ENCODE measurements around the gene PCLO.

PCLO gene

DNA sequence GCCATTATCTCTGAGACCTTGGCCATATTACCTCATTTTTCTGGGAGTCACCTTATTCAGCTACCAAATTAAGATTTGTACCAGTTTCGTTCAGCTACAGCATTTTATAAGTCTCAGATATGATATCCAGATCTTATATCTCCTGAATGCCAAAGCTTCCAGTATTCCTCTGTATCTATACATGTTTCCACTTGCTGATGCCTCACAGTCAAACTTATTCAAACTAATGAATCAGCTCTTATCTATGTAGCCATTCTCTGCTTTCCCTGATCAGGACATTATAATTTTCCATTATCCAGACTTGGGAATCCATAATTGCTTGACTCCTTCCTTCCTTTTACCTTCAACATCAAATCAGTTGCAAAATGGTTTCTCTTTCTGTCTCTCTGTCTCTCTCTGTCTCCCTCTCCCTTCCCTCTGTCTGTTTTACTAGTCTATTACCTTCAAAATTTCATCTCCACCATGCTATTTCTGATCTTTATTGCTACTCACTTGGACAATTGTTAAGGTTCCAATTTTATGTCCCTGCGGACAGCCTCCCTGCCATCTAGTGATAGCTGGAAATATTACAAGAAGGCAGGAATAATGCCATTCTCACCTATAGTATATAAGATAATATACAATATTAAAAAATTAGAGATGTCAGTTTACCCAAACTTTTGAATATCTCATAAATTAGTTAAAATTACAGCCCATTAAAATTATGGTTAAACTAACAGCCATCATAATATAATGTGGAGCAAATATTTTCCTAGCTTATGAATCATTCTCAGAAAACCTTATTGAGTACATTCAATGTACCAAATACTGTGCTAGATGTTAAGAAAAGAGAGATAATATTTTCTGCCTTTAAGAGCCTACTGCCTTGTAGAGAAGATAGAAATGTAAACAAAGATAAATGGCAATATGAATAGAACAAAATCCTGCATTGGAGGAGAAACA, 89.8 kb downstream of the PCLO start:
- Histone ChIP-seq H3K4me3 (ENCODE audit: low read length) (no peak overlapping the region), H3K9ac (ENCODE audit: low read length) (no peak overlapping the region), H3K36me3 (ENCODE audit: control insufficient read depth, insufficient read depth, low read length) (no peaks in the 10 kb centered on the region), H3K27me3 (ENCODE audit: control insufficient read depth, insufficient read depth, low read length) (no peaks in the 10 kb centered on the region), H3K27ac (ENCODE audit: low read depth, low read length) (no peak overlapping the region), H3K4me1 (ENCODE audit: control insufficient read depth, insufficient read depth, low read length) (no peaks in the 10 kb centered on the region)

DNA sequence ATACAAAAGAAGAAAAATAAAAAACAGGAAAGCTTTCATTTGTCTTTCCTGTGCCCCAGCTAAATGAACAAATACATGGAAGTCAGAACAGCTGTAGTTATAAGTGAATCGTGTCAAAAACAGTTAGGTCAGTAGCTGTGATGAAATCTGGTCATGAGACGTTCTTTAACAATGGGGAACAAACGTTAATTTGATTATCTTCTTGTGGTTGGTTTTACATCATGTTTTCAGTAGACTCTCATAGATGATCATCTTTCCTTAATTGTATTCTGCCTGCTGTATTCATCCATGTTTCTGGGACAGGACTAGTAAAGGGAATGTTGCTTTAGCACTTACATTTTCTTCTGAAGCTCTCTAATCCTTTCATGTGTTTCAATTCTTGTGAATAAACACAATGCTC, 97.0 kb downstream of the PCLO start:
- Histone ChIP-seq H3K9ac (ENCODE audit: low read length) (no peak overlapping the region), H3K27ac (ENCODE audit: low read depth, low read length) (no peak overlapping the region), H3K27me3 (ENCODE audit: control insufficient read depth, insufficient read depth, low read length) (no peaks in the 10 kb centered on the region), H3K4me1 (ENCODE audit: control insufficient read depth, insufficient read depth, low read length) (no peaks in the 10 kb centered on the region), H3K36me3 (ENCODE audit: control insufficient read depth, insufficient read depth, low read length) (no peaks in the 10 kb centered on the region), H3K4me3 (ENCODE audit: low read length) (no peak overlapping the region)

DNA sequence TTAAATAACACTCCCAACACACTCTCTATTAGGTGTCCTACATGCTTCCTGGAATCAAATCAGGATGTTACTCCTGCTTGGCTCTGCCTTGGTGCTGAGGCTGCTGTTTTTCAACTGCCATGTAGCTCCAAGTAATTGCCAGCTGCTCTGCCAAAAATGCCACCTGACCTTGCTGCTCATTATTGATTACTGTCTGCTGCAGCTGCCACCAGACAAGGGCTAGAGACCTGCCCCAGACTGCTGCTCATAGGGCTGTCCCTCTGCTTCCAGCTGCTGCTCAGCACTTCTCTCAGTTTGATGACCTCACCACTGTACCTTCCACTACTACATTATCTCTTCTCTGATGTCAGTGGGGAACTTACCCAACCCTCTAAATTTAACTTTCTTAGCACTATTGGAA, 102.5 kb downstream of the PCLO start:
- H3K9ac ChIP-seq (ENCODE audit: low read length): no peak overlapping the region
- H3K27me3 ChIP-seq (ENCODE audit: control insufficient read depth, insufficient read depth, low read length): no peaks in the 10 kb centered on the region
- H3K4me1 ChIP-seq (ENCODE audit: control insufficient read depth, insufficient read depth, low read length): no peaks in the 10 kb centered on the region
- no peaks in the 10 kb centered on the region for H3K36me3 ChIP-seq (ENCODE audit: control insufficient read depth, insufficient read depth, low read length)
- no peak overlapping the region for H3K27ac ChIP-seq (ENCODE audit: low read depth, low read length)
- H3K4me3 ChIP-seq (ENCODE audit: low read length): no peak overlapping the region

DNA sequence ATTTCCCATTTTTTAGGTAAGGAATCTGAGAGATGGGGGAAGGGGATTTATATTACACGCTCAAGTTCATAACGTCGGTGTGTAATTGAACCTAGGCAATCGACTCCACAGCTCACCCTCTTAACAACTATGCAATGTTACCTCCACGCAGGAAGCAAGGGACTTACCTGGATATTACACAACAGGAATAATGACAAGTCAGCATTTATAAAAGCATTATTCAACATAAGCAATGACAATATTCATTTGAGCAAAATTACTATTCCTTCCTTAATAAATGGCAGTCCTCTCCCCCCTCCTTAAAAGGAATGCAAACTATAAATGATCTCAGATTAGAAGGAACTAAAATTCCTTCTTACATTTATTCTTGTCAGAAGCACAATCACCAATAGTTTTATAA, 104.0 kb downstream of the PCLO start:
- Histone ChIP-seq H3K4me3 (ENCODE audit: low read length) (no peak overlapping the region), H3K27ac (ENCODE audit: low read depth, low read length) (no peak overlapping the region), H3K4me1 (ENCODE audit: control insufficient read depth, insufficient read depth, low read length) (no peaks in the 10 kb centered on the region), H3K9ac (ENCODE audit: low read length) (no peak overlapping the region), H3K36me3 (ENCODE audit: control insufficient read depth, insufficient read depth, low read length) (no peaks in the 10 kb centered on the region), H3K27me3 (ENCODE audit: control insufficient read depth, insufficient read depth, low read length) (no peaks in the 10 kb centered on the region)

DNA sequence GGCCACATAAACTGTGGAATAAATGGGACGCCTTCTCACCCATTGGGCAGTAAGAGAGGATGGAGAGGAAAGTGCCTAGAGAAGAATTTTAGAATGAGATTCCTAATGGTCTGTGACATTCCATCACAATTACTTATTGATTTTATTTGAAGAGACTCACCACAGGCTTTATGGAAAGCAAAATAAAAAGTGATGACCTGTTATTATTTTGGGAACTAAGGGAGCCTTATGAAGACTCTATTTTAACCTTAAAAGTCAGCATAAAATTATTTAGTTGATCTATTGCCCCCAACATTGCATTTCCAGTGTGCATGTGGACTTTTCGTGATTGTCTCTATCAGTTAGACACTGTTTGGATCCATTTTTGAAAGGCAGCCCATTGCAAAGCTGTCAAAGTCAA, 107.5 kb downstream of the PCLO start:
- no peak overlapping the region for H3K27ac ChIP-seq (ENCODE audit: low read depth, low read length)
- H3K4me3 ChIP-seq (ENCODE audit: low read length): no peak overlapping the region
- no peaks in the 10 kb centered on the region for H3K4me1 ChIP-seq (ENCODE audit: control insufficient read depth, insufficient read depth, low read length)
- no peaks in the 10 kb centered on the region for H3K36me3 ChIP-seq (ENCODE audit: control insufficient read depth, insufficient read depth, low read length)
- no peaks in the 10 kb centered on the region for H3K27me3 ChIP-seq (ENCODE audit: control insufficient read depth, insufficient read depth, low read length)
- H3K9ac ChIP-seq (ENCODE audit: low read length): no peak overlapping the region

DNA sequence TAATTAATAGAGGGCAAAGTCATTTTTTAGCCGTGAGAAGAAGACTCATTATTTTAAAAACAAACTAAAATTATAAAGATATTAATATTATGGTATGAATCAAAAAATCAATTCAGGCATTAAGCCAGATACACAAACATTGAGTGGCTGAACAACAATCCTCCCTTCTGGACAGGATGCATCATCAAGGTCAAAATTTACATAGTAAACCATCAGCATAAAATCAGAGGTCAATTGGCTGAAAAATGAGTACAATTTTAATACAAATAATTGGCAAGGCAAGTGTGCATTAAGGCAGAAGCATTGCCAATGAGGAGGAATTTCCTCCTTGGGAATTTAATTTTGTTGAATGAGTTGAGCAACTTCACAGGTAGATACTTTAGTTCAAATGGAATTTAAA, 108.2 kb downstream of the PCLO start:
- Histone ChIP-seq H3K36me3 (ENCODE audit: control insufficient read depth, insufficient read depth, low read length) (no peaks in the 10 kb centered on the region), H3K4me3 (ENCODE audit: low read length) (no peak overlapping the region), H3K27me3 (ENCODE audit: control insufficient read depth, insufficient read depth, low read length) (no peaks in the 10 kb centered on the region), H3K27ac (ENCODE audit: low read depth, low read length) (no peak overlapping the region), H3K4me1 (ENCODE audit: control insufficient read depth, insufficient read depth, low read length) (no peaks in the 10 kb centered on the region), H3K9ac (ENCODE audit: low read length) (no peak overlapping the region)

DNA sequence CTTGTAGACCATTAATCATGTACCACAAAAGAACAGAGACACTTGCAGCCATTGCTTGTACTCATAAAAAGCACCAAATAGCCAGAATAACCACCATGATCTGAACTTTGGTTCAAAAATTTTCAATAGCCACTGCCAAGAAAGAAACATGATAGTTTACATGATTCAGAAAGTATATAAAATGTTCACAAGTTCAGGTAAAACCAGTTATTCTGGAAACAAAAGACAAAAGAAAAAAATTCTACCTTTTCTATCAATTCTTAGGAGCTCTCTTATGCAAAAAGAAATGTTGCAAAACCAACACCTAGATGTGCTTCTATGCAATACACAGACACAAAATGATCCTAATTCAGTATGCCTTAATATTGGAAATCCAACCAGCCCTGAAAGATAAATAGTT, 108.7 kb downstream of the PCLO start:
- no peaks in the 10 kb centered on the region for H3K27me3 ChIP-seq (ENCODE audit: control insufficient read depth, insufficient read depth, low read length)
- H3K27ac ChIP-seq (ENCODE audit: low read depth, low read length): no peak overlapping the region
- no peak overlapping the region for H3K4me3 ChIP-seq (ENCODE audit: low read length)
- no peaks in the 10 kb centered on the region for H3K4me1 ChIP-seq (ENCODE audit: control insufficient read depth, insufficient read depth, low read length)
- no peak overlapping the region for H3K9ac ChIP-seq (ENCODE audit: low read length)
- no peaks in the 10 kb centered on the region for H3K36me3 ChIP-seq (ENCODE audit: control insufficient read depth, insufficient read depth, low read length)

DNA sequence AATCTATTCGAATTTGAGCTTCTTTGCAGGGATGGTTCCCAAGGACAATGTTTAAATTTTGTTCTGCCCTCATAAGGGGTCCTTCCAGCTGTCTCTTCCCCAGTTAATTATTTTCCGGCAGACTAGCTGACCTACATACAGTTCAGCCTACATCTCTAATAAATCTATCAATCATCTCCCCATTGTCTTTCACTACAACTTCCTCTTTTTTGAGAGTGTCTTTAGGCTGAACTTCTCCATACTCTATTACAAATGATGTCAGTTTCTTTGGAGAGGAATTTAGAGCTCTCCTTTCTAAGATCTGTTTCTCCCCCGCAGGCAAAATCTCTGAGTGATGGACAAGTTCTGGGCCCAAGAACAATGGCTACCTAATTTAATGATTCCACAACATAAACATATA, 122.2 kb downstream of the PCLO start:
- H3K27me3 ChIP-seq (ENCODE audit: control insufficient read depth, insufficient read depth, low read length): no peaks in the 10 kb centered on the region
- H3K4me3 ChIP-seq (ENCODE audit: low read length): no peak overlapping the region
- no peak overlapping the region for H3K9ac ChIP-seq (ENCODE audit: low read length)
- H3K27ac ChIP-seq (ENCODE audit: low read depth, low read length): no peak overlapping the region
- no peaks in the 10 kb centered on the region for H3K4me1 ChIP-seq (ENCODE audit: control insufficient read depth, insufficient read depth, low read length)
- H3K36me3 ChIP-seq (ENCODE audit: control insufficient read depth, insufficient read depth, low read length): no peaks in the 10 kb centered on the region

DNA sequence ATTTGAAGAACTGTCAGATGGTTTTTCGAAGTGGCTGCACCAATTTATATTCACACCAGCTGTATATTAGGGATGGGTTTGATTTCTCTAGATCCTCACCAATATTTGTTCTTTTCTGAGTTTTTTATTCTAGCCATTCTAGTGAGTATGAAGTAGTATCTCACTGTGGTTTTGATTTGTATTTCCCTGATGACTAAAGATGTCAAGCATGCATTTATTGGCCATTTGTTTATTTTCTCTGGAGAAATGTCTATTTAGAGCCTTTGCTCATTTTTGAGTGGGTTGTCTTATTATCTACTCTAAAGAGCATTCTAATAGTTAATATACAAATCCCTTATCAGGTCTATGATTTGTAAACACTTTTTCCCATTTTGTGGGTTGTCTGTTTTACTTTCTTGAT, 123.9 kb downstream of the PCLO start:
- H3K27me3 ChIP-seq (ENCODE audit: control insufficient read depth, insufficient read depth, low read length): no peaks in the 10 kb centered on the region
- no peaks in the 10 kb centered on the region for H3K36me3 ChIP-seq (ENCODE audit: control insufficient read depth, insufficient read depth, low read length)
- H3K4me3 ChIP-seq (ENCODE audit: low read length): no peak overlapping the region
- H3K27ac ChIP-seq (ENCODE audit: low read depth, low read length): no peak overlapping the region
- no peaks in the 10 kb centered on the region for H3K4me1 ChIP-seq (ENCODE audit: control insufficient read depth, insufficient read depth, low read length)
- H3K9ac ChIP-seq (ENCODE audit: low read length): no peak overlapping the region

DNA sequence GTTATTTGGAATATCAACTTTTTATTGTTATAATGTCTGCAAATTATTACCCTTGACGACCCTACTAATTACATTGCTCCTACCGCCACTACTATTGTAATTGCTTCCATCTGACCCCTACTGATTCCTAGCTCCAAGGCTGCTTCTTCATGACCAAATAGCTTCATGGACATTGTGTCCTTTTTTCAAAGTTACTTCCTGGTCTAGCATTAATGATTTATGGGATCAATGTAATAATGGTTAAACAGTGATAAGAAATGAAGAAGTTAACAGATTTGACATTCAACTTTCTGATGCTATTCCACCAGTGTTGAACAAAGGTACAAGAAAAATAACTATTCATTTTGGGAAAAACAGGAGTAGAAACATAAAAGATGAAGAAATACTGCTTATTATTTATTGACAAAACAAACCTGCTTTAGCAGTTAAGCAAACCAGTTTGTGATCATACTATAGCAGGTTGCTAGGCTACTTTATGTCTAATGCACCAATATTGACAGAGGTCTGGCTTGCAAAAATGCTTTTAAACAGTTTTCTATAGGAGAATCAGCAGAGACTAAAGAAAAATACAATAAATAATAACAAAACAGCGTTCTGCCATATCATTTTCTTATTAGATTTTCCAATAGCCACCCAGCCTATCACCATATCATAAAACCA, 125.8 kb downstream of the PCLO start:
- no peak overlapping the region for H3K27ac ChIP-seq (ENCODE audit: low read depth, low read length)
- H3K36me3 ChIP-seq (ENCODE audit: control insufficient read depth, insufficient read depth, low read length): no peaks in the 10 kb centered on the region
- no peaks in the 10 kb centered on the region for H3K27me3 ChIP-seq (ENCODE audit: control insufficient read depth, insufficient read depth, low read length)
- no peaks in the 10 kb centered on the region for H3K4me1 ChIP-seq (ENCODE audit: control insufficient read depth, insufficient read depth, low read length)
- no peak overlapping the region for H3K4me3 ChIP-seq (ENCODE audit: low read length)
- H3K9ac ChIP-seq (ENCODE audit: low read length): no peak overlapping the region

DNA sequence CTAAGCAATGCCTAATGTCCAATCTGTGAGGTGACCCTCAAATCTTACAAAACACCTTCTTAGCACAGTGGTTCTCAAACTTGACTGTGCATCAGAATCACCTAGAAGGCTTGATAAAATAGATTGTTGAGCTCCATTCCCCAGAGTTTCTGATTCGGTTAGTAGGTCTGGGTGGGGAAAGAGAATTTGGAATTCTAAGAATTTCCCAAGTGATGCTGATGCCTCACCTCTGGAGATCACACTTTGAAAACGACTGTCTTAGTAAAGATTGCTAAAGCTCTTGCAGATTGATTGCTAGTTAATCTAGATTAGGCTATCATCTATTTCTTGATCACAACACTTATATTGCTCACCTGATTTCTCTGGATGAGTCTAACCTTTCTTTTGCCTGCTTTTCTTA, 126.6 kb downstream of the PCLO start:
- Histone ChIP-seq H3K4me3 (ENCODE audit: low read length) (no peak overlapping the region), H3K9ac (ENCODE audit: low read length) (no peak overlapping the region), H3K4me1 (ENCODE audit: control insufficient read depth, insufficient read depth, low read length) (no peaks in the 10 kb centered on the region), H3K27me3 (ENCODE audit: control insufficient read depth, insufficient read depth, low read length) (no peaks in the 10 kb centered on the region), H3K36me3 (ENCODE audit: control insufficient read depth, insufficient read depth, low read length) (no peaks in the 10 kb centered on the region), H3K27ac (ENCODE audit: low read depth, low read length) (no peak overlapping the region)

DNA sequence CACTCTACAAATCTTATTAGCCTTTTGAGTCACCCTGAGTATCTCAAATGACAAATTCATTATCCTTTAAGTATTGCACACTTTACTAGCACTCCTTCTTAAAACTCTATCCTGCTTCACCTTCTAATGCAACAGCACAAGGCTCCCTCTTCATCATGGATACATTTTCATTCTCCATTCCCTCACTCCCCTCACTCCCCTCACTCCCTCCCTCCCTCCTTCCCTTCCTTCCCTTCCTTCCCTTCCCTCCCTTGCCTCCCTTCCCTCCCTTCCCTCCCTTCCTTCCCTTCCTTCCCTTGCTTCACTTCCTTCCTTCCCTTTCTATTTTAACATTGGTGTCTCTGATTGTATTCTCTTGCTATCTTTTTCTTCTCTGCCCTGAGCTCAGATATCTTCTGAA, 130.5 kb downstream of the PCLO start:
- no peaks in the 10 kb centered on the region for H3K36me3 ChIP-seq (ENCODE audit: control insufficient read depth, insufficient read depth, low read length)
- H3K9ac ChIP-seq (ENCODE audit: low read length): no peak overlapping the region
- H3K4me1 ChIP-seq (ENCODE audit: control insufficient read depth, insufficient read depth, low read length): no peaks in the 10 kb centered on the region
- no peak overlapping the region for H3K4me3 ChIP-seq (ENCODE audit: low read length)
- H3K27me3 ChIP-seq (ENCODE audit: control insufficient read depth, insufficient read depth, low read length): no peaks in the 10 kb centered on the region
- no peak overlapping the region for H3K27ac ChIP-seq (ENCODE audit: low read depth, low read length)
